Measurements from ENCODE around the gene AADACL4.
"Not testable (repeated sequence)": the region's sequence is repeated elsewhere in the genome, so short reads cannot be mapped to it uniquely, and the experiment has no call there.

Gene AADACL4

GRCh38 chr1:12645401-12645800 lies 1.5 kb downstream of the AADACL4 start:
- H3K4me3 ChIP-seq (ENCODE audit: low read length); H3K36me3 ChIP-seq (ENCODE audit: insufficient read depth, low read length); H3K27me3 ChIP-seq (ENCODE audit: insufficient read depth, low read length); H3K4me1 ChIP-seq (ENCODE audit: insufficient read depth, low read length); H3K9ac ChIP-seq (ENCODE audit: low read depth, low read length); H3K27ac ChIP-seq (ENCODE audit: low read depth, low read length): not testable (repeated sequence)
- WGBS: 92% methylated on average over 8 of the region's 9 CpGs
- peaks cover 14% of the 10 kb centered on the region for H3K9me3 ChIP-seq (ENCODE audit: insufficient read depth, low read depth, low read length)

GRCh38 chr1:12648741-12649140 lies 4.9 kb downstream of the AADACL4 start:
- no peak overlapping the region for H3K9ac ChIP-seq (ENCODE audit: low read depth, low read length)
- H3K27me3 ChIP-seq (ENCODE audit: insufficient read depth, low read length): no peaks in the 10 kb centered on the region
- no peak overlapping the region for H3K27ac ChIP-seq (ENCODE audit: low read depth, low read length)
- H3K4me3 ChIP-seq (ENCODE audit: low read length): no peak overlapping the region
- no peaks in the 10 kb centered on the region for H3K36me3 ChIP-seq (ENCODE audit: insufficient read depth, low read length)
- H3K4me1 ChIP-seq (ENCODE audit: insufficient read depth, low read length): no peaks in the 10 kb centered on the region
- no peaks in the 10 kb centered on the region for H3K9me3 ChIP-seq (ENCODE audit: insufficient read depth, low read depth, low read length)
- WGBS: 92% methylated on average over 7 of the region's 7 CpGs

- 88% methylated on average over 4 of the region's 5 CpGs for WGBS
- H3K9ac ChIP-seq (ENCODE audit: low read depth, low read length): no peak overlapping the region
- no peaks in the 10 kb centered on the region for H3K27me3 ChIP-seq (ENCODE audit: insufficient read depth, low read length)
- H3K9me3 ChIP-seq (ENCODE audit: insufficient read depth, low read depth, low read length): no peaks in the 10 kb centered on the region
- H3K4me1 ChIP-seq (ENCODE audit: insufficient read depth, low read length): no peaks in the 10 kb centered on the region
- no peak overlapping the region for H3K27ac ChIP-seq (ENCODE audit: low read depth, low read length)
- no peak overlapping the region for H3K4me3 ChIP-seq (ENCODE audit: low read length)
- H3K36me3 ChIP-seq (ENCODE audit: insufficient read depth, low read length): no peaks in the 10 kb centered on the region
Measured at GRCh38 chr1:12649971-12650421, 6.1 kb downstream of the AADACL4 start.

- Histone ChIP-seq H3K27ac (ENCODE audit: low read depth, low read length) (no peak overlapping the region), H3K36me3 (ENCODE audit: insufficient read depth, low read length) (no peaks in the 10 kb centered on the region), H3K9me3 (ENCODE audit: insufficient read depth, low read depth, low read length) (peaks cover 5% of the 10 kb centered on the region; the same call in 1 of the 2 replicates), H3K4me1 (ENCODE audit: insufficient read depth, low read length) (no peaks in the 10 kb centered on the region), H3K9ac (ENCODE audit: low read depth, low read length) (no peak overlapping the region), H3K27me3 (ENCODE audit: insufficient read depth, low read length) (no peaks in the 10 kb centered on the region), H3K4me3 (ENCODE audit: low read length) (no peak overlapping the region)
- WGBS: 88% methylated on average over 4 of the region's 4 CpGs
Measured at GRCh38 chr1:12654004-12654567, 10.2 kb downstream of the AADACL4 start.

- no peak overlapping the region for H3K27ac ChIP-seq (ENCODE audit: low read depth, low read length)
- no peak overlapping the region for H3K4me3 ChIP-seq (ENCODE audit: low read length)
- no peaks in the 10 kb centered on the region for H3K27me3 ChIP-seq (ENCODE audit: insufficient read depth, low read length)
- H3K4me1 ChIP-seq (ENCODE audit: insufficient read depth, low read length): no peaks in the 10 kb centered on the region
- no peaks in the 10 kb centered on the region for H3K36me3 ChIP-seq (ENCODE audit: insufficient read depth, low read length)
- no peak overlapping the region for H3K9ac ChIP-seq (ENCODE audit: low read depth, low read length)
- 90% methylated on average over 8 of the region's 8 CpGs for WGBS
- peaks cover 5% of the 10 kb centered on the region; the same call in 1 of the 2 replicates for H3K9me3 ChIP-seq (ENCODE audit: insufficient read depth, low read depth, low read length)
Measured at GRCh38 chr1:12654657-12655056, 10.8 kb downstream of the AADACL4 start.

- H3K27ac ChIP-seq (ENCODE audit: low read depth, low read length): no peak overlapping the region
- H3K27me3 ChIP-seq (ENCODE audit: insufficient read depth, low read length): no peaks in the 10 kb centered on the region
- H3K36me3 ChIP-seq (ENCODE audit: insufficient read depth, low read length): no peaks in the 10 kb centered on the region
- H3K9me3 ChIP-seq (ENCODE audit: insufficient read depth, low read depth, low read length): peaks cover 5% of the 10 kb centered on the region; the same call in 1 of the 2 replicates
- H3K9ac ChIP-seq (ENCODE audit: low read depth, low read length): no peak overlapping the region
- no peak overlapping the region for H3K4me3 ChIP-seq (ENCODE audit: low read length)
- WGBS: 80% methylated on average over 4 of the region's 4 CpGs
- H3K4me1 ChIP-seq (ENCODE audit: insufficient read depth, low read length): no peaks in the 10 kb centered on the region
Measured at GRCh38 chr1:12656575-12656974, 12.7 kb downstream of the AADACL4 start.

- Histone ChIP-seq H3K4me3 (ENCODE audit: low read length) (no peak overlapping the region), H3K9ac (ENCODE audit: low read depth, low read length) (no peak overlapping the region), H3K27me3 (ENCODE audit: insufficient read depth, low read length) (no peaks in the 10 kb centered on the region), H3K27ac (ENCODE audit: low read depth, low read length) (no peak overlapping the region), H3K36me3 (ENCODE audit: insufficient read depth, low read length) (no peaks in the 10 kb centered on the region), H3K9me3 (ENCODE audit: insufficient read depth, low read depth, low read length) (peaks cover 5% of the 10 kb centered on the region; the same call in 1 of the 2 replicates), H3K4me1 (ENCODE audit: insufficient read depth, low read length) (no peaks in the 10 kb centered on the region)
- 93% methylated on average over 13 of the region's 13 CpGs for WGBS
Measured at GRCh38 chr1:12657060-12657884, 13.4 kb downstream of the AADACL4 start.

GRCh38 chr1:12657885-12658512 lies 14.1 kb downstream of the AADACL4 start:
- not testable (repeated sequence) for H3K36me3 ChIP-seq (ENCODE audit: insufficient read depth, low read length); H3K27ac ChIP-seq (ENCODE audit: low read depth, low read length); H3K9ac ChIP-seq (ENCODE audit: low read depth, low read length); H3K4me1 ChIP-seq (ENCODE audit: insufficient read depth, low read length); H3K4me3 ChIP-seq (ENCODE audit: low read length); H3K27me3 ChIP-seq (ENCODE audit: insufficient read depth, low read length); H3K9me3 ChIP-seq (ENCODE audit: insufficient read depth, low read depth, low read length)
- 93% methylated on average over 9 of the region's 9 CpGs for WGBS

- H3K36me3 ChIP-seq (ENCODE audit: insufficient read depth, low read length): no peaks in the 10 kb centered on the region
- WGBS: 57% methylated on average over 23 of the region's 23 CpGs
- peaks cover 5% of the 10 kb centered on the region; the same call in 1 of the 2 replicates for H3K9me3 ChIP-seq (ENCODE audit: insufficient read depth, low read depth, low read length)
- no peaks in the 10 kb centered on the region for H3K4me1 ChIP-seq (ENCODE audit: insufficient read depth, low read length)
- no peaks in the 10 kb centered on the region for H3K27me3 ChIP-seq (ENCODE audit: insufficient read depth, low read length)
- H3K9ac ChIP-seq (ENCODE audit: low read depth, low read length): no peak overlapping the region
- no peak overlapping the region for H3K4me3 ChIP-seq (ENCODE audit: low read length)
- no peak overlapping the region for H3K27ac ChIP-seq (ENCODE audit: low read depth, low read length)
Measured at GRCh38 chr1:12658531-12659453, 14.9 kb downstream of the AADACL4 start.

- Histone ChIP-seq H3K27ac (ENCODE audit: low read depth, low read length) (no peak overlapping the region), H3K4me1 (ENCODE audit: insufficient read depth, low read length) (no peaks in the 10 kb centered on the region), H3K27me3 (ENCODE audit: insufficient read depth, low read length) (no peaks in the 10 kb centered on the region), H3K36me3 (ENCODE audit: insufficient read depth, low read length) (no peaks in the 10 kb centered on the region), H3K4me3 (ENCODE audit: low read length) (no peak overlapping the region), H3K9me3 (ENCODE audit: insufficient read depth, low read depth, low read length) (no peaks in the 10 kb centered on the region), H3K9ac (ENCODE audit: low read depth, low read length) (no peak overlapping the region)
- WGBS: 92% methylated on average over 6 of the region's 6 CpGs
Measured at GRCh38 chr1:12661606-12662219, 17.8 kb downstream of the AADACL4 start.

Measured in HUES64 (cell line).